GM21528 (cell line): ENCODE results near the gene COL24A1.
"Not testable (repeated sequence)": the region's sequence is repeated elsewhere in the genome, so short reads cannot be mapped to it uniquely, and the experiment has no call there.

Experiments used
- ATAC-seq: cut with Tn5 transposase; IDR thresholded peaks from one replicate; pipeline ENCODE4 v1.9.1; 2021; ENCODE audit warnings: mild to moderate bottlenecking, moderate library complexity; ENCODE audit not compliant: unreplicated experiment, low FRiP score

COL24A1 gene

GRCh38 chr1:86000601-86001000, 156.0 kb downstream of the COL24A1 start:
- no peak for ATAC-seq

GRCh38 chr1:85998105-85998855, 158.3 kb downstream of the COL24A1 start:
- no peak for ATAC-seq

DNA sequence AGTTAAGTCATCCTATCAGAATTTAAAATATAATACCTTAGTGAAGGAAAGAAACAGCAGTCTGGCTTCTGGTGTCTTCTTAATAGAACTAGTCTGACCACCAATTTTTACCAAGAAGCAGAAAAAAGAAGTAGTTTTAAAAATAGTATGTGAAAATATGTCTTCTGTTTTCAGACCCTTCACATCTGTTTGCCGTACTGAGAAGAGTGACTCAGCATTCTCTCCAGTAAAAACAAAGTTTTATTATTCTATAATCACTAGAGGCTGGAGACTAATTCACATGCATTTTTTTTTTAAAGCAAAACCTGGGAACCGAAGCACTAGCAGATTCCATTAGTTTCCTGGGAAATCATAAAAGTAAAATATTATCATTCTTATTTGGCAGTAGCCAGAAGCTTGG, 163.8 kb downstream of the COL24A1 start:
- peak; percentile 56 for ATAC-seq

GRCh38 chr1:85991261-85991660, 165.3 kb downstream of the COL24A1 start:
- ATAC-seq, result peak; percentile 51

GRCh38 chr1:85984636-85985035, 171.9 kb downstream of the COL24A1 start:
- ATAC-seq, result no peak

- ATAC-seq, result no peak
Observed at GRCh38 chr1:85983316-85983715, 173.3 kb downstream of the COL24A1 start.

DNA sequence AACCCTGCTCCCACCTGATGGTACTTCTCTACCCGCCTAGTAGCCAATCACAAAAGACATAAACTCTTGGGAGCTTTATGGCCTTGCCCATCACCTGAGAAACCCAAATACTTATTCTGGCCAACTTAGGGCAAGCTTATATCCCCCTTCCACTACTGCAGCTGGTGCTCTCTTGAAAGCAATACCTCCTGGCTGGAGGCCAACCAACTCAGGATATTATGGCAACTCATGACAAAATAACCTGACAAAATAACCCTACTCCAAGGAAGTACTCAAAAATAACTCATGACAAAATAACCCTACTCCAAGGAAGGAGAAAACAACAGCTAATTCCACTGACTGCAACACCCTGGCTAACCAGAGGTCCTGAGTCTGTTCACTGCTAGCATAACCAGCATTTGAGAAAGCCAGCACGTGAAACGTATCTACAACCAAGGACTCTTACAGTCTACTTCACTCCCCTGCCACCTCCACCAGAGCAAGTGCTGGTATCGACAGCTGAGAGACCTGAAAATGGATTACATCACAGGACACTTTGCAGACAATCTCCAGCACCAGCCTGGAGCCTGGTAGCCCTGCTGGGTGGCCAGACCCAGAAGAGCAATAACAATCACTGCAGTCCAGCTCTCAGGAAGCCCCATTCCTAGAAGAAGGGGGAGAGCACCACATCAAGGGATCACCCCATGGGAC, 179.9 kb downstream of the COL24A1 start:
- ATAC-seq, result no peak

- no peak for ATAC-seq
Observed at GRCh38 chr1:85975912-85976371, 180.6 kb downstream of the COL24A1 start.

- no peak for ATAC-seq
Observed at GRCh38 chr1:85962457-85962856, 194.1 kb downstream of the COL24A1 start.

- no peak for ATAC-seq
Observed at GRCh38 chr1:85957760-85958159, 198.8 kb downstream of the COL24A1 start.

DNA sequence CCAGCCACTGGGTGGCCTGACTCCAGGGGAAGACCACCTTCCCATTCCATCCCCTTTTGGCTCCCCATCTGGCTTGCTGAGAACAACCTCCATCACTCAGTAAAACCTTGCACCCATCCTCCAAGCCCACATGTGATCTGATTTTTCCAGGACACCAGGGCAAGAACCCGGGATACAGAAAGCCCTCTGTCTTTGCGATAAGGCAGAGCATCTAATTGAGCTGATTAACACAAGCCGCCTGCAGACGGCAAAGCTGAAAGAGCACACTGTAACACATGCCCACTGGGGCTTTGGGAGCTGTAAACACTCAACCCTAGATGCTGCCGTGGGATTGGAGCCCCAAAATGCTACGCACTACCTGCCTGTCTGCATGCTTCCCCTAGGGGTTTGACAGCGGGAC, 201.4 kb downstream of the COL24A1 start:
- not testable (repeated sequence) for ATAC-seq

GRCh38 chr1:85952460-85952859, 204.1 kb downstream of the COL24A1 start:
- ATAC-seq, result no peak

GRCh38 chr1:85947186-85947585, 209.4 kb downstream of the COL24A1 start:
- no peak for ATAC-seq

GRCh38 chr1:85943945-85944344, 212.6 kb downstream of the COL24A1 start:
- no peak for ATAC-seq

- ATAC-seq, result no peak
Observed at GRCh38 chr1:85943526-85943925, 213.0 kb downstream of the COL24A1 start.

- ATAC-seq, result no peak
Observed at GRCh38 chr1:85940656-85941306, 215.8 kb downstream of the COL24A1 start.

DNA sequence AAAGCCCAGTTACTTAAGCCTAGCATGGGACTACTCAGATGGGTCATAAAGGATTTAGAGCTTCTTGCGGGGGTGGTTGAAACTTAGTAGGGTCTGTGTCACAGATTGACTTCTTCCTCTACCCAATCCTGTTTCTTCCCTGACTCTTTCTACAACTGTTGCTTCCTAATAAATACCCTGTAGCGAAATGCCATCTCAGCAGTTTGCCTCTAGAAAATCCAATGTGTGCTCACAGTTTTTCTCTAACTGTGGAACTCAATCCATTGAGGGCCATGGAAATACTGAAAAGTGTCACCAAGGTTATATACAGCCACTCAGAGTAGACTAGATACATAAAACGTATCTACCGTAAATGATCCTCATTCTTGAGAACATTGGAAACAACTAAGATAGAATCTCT, 217.7 kb downstream of the COL24A1 start:
- ATAC-seq, result no peak

DNA sequence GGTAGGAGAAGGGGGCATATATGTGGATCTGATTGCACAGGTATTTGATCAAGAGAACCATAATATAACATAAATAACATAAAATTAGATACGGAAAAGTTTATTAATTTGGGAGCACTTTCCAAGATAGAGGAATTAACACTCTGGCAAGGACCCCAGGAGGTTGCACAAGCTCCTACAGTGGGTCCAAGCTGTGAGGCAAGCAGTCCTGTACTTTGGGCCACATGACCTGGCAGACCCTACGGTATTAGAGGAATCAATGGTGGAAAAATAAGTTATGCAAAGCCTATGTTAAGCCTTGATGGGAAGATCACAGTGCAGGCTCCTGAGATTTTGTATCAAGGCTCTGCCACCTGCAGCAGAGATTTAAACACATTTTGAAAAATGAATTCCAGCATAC, 220.1 kb downstream of the COL24A1 start:
- no peak for ATAC-seq

- ATAC-seq, result no peak
Observed at GRCh38 chr1:85936057-85936456, 220.5 kb downstream of the COL24A1 start.

DNA sequence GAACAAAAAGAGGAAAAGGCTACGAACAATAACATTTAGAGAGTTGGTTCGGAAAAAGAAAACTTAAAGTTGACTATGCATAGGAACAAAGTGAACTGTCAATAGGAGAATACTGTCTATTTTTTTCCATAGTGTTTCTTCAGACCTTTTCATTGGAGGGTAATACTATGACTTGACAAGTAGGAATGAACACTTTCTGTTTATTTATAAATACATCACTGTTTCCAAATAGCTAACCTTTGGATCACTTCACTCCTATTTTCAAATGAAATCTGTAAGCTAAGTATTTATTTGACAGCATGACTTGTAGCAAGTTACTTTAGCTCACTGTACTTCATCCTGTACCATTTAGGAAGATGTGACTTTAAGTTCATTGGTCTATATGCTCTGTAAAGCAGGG, 221.3 kb downstream of the COL24A1 start:
- no peak for ATAC-seq

DNA sequence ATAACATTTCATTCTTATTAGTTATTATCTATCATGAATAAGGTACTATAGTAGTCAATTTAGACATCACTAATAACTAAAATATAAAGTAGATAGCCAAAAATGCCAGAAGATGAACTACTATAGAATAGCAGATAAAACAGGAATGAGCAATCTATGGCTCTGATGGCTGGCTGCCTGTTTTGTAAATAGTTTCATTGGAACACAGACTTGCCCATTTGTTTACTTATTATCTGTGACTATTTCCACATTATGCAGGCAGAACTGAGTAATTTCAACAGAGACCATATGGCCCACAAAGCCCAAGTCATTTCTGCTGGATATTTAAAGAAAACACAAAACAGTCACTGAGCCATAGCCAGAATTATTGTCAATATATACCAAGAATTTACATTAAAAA, 222.1 kb downstream of the COL24A1 start:
- ATAC-seq, result no peak
